GM21423 (cell line): ENCODE data around the gene FANCE.
"Not testable (repeated sequence)": the region's sequence is repeated elsewhere in the genome, so short reads cannot be mapped to it uniquely, and the experiment has no call there.

ENCODE experiments used
- ATAC-seq: cut with Tn5 transposase; IDR thresholded peaks from one replicate; pipeline ENCODE4 v1.9.1; 2021; ENCODE audit warnings: mild to moderate bottlenecking, moderate library complexity; ENCODE audit not compliant: unreplicated experiment

Gene FANCE

DNA sequence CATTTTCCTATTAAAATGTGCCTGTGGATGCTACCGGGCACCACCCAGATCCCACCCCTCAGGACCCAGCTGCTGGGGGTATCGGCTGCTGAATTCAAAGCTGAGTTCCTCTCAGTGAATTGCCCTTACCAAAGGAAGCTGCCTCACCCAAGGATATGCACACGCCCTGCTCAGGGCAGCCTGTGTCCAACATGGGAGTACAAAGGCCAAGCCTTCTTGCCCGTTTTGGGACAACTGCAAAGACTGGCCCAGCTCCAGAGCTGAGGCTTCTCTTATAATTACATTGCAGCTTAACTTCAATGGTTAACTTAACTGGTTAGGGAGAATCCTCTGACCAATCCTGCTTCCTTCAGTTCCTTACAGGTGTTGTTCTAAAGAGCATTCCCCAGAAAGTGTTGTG is 19.8 kb upstream of the FANCE start:
- ATAC-seq = no peak

- ATAC-seq = not testable (repeated sequence)
These were observed 19.4 kb upstream of the FANCE start for GRCh38 chr6:35432702-35433101.

DNA sequence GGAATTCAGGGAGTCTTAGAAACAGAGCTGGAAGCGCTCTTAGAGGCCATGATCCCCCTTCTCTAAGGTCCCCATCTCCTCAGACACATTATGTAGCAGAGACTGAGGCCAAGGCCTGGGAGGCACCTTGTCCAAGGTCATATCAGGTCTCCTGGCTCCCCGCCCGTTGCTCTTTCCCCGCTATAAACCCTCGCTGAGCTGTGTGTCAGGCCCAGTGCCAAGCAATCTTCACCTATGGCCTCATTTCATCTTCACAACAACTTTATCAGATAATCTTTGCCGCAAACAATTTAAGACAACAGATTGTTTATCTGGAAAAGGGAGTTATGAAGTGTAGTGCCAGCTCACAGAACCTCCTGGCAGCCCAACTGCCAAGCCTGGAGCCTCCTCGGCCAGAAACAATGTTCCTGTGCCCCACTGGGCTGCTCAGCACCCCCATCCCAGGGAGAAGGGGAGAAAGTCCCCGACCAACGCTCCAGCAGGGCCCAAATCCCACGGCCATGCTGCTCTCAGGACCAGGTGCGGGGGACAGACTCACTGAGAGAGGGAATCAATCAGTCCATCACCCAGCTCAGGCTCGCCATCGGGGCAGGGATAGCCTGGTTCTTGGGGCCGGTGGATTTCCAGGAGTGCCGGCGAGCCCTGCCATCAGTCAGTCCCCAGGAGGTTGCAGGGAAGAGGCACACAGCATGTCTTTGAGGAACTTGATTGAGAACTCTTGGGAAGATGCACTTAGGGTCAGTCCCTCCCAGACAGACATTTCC is 16.9 kb upstream of the FANCE start:
- no peak for ATAC-seq

GRCh38 chr6:35436071-35436857 is 15.9 kb upstream of the FANCE start:
- no peak for ATAC-seq

DNA sequence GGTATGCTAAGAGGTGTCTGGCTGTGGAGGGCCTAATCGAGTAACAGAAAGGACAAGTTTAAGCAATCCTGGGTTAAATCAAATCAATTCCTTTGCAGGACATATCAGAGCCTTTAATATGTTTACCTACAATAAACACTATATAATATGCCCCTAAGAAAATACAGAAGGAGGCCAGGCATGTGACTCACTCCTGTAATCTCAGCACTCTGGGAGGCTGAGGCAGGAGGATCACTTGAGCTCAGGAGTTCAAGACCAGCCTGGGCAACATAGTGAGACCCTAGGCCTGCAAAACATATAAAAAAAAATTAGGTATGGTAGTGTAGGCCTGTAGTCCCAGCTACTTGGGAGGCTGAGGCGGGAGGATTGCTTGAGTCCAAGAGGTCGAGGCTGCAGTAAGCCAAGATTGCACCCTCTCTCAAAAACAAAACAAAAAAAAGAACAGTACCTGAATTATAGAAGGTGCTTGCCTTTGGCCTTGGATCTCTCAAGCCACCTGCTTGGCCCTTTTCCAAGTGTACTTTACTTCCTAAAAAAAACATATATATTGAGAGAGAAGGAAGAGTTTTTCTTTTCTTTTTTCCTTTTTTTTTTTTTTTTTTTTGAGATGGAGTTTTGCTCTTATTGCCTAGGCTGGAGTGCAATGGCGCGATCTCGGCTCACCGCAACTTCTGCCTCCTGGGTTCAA is 13.6 kb upstream of the FANCE start:
- not testable (repeated sequence) for ATAC-seq

DNA sequence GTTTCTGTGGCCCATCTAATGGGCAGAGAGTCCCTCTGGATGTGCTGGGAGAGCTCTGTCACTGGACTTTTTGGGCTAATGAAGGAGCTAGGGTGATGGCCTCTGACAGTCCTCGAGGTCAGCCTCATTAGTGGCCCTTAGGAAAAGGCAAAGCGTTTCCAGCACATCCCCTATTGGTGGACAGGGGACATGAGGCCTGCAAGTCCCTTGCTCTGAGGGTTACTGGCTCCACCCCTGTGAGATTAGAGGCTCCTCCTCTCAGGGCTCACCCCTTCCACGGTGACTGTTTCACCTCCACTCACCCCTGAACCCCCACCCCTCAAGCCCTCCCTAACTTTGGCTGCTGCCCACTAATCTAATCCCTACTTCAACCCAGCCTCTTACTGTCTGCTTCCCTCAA is 12.8 kb upstream of the FANCE start:
- no peak for ATAC-seq

- ATAC-seq = no peak
These were observed 10.9 kb upstream of the FANCE start for GRCh38 chr6:35441205-35441604.

- no peak for ATAC-seq
These were observed 10.5 kb upstream of the FANCE start for GRCh38 chr6:35441642-35442041.

DNA sequence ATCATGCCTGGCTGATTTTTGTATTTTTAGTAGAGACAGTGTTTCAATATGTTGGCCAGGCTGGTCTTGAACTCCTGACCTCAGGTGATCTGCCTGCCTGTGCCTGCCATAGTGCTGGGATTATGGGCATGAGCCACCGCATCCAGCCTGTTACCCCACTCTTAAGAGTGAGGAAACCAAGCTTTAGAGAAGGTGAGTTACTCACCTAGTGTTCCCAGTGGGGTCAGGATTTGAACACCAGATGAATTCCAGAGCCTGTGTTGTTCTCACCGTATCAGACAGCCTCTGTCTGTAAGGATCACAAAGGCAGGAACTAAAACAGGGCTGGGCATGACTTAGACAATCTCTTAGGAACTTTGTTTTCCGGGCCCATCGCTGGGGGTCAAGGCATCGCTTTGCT is 9.4 kb upstream of the FANCE start:
- no peak for ATAC-seq

- no peak for ATAC-seq
These were observed 8.7 kb upstream of the FANCE start for GRCh38 chr6:35443341-35444030.

- no peak for ATAC-seq
These were observed 6.4 kb upstream of the FANCE start for GRCh38 chr6:35445691-35446090.

DNA sequence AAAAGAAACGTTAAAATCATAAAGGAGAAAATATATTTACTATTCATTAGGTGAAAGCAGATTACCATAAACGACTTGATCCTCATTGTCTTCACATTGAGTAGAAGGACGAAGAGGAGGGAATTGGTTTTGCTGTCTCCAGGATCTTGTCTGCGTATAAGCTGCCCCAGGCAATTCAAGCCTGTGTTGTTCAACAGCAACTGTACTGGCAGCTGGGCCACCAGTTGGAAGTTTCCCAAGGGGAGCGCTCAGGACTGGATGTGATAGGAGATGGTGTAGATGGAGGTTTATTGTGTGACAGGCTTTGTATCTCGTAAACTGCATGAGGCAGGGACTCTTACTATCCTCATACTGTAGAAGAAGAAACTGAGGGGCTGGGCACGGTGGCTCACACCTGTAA is 3.9 kb upstream of the FANCE start:
- ATAC-seq = no peak

DNA sequence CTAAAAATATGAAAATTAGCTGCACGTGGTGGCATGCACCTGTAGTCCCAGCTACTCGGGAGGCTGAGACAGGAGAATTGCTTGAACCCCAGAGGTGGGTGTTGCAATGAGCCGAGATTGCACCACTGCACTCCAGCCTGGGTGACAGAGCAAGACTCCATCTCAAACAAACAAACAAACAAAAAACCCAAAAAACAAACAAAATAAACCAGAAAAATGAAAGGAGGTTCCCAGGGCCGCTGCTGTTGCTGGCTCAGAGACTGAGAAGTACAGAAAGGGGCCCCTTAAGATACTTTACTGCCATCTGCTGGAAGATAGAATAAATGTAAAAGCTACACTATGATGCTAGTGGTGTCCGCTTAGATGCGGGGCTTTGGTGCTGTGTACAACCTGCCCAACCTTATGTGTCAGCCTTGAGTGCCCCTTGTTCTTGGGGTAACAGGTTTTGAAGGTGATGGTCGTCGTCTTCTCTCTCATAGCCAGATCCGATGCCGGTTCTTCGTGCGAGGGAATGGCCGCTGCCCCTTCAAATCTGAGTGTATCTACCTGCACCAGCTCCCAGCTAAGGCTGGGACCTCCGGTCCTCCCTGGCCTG is 2.8 kb upstream of the FANCE start:
- ATAC-seq = peak; percentile 34

DNA sequence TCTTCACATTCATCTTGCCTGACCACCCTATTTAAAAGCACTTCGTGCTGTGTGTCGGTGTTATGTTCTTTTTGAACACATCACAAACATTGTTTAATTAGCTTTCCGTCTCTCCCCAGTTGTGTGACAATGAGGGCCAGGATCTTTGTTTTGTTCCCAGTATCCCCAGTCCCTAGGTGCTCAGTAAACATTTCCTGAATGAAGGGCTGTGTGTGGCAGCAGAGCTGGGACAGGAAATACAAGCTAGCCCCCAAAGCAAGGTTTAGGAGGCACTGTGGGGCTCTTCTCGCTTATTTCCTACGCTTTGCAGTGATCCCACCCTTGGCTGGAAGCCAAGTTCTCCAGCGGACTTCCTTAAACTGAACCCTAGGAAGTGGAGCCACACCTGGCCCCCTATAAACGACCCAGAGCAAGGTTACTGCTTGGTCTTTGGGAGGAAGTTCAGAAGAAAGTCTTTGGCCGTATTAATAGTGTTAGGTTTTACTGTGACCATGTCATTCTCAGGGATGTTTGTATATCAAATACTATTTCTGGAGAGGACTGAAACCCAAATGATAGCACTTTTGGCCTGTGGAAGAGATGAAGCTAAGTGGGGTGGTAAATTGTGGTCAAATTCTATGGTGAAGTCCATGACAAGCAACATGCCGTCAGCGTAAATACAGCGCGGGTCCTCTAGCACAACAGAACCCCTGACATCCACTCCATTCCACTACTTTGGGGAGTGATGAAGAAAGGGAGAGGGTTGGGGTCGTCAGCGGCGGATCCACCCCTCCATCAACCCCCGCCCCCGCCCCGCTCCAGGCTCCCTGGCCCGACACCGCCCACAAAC is 570 bp upstream of the FANCE start:
- ATAC-seq = no peak

GRCh38 chr6:35453236-35453635 is 1.1 kb downstream of the FANCE start:
- no peak for ATAC-seq

GRCh38 chr6:35454391-35455110 is 2.4 kb downstream of the FANCE start:
- no peak for ATAC-seq

- no peak for ATAC-seq
These were observed 5.8 kb downstream of the FANCE start for GRCh38 chr6:35457907-35458306.

GRCh38 chr6:35461270-35461669 is 9.1 kb downstream of the FANCE start:
- no peak for ATAC-seq

DNA sequence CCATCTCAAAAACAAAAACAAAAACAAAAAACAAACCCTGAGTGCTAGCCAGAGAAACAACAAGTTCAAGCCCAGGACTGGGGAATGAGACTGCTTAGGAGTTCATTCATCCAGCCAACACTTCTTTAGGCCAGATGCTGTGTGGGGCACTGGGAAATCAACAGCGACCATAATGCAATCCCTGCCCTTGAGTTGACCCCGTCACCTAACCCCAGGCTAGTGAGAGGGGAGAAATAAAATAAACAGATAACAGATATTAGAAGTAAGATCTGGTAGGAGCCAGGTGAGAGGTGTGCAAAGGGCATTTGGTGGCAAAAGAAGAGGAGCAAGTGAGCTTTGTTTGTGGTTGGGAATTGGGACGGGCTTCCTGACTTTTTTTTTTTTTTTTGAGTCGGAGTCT is 11.2 kb downstream of the FANCE start:
- ATAC-seq = no peak
